Activated naive CD8-positive, alpha-beta T cell treated with anti-CD3 and anti-CD28 coated beads for 36 hours (primary cell): ENCODE measurements around the gene ARPC1A. TPM values are rescaled to one million over a fixed set of nuclear protein-coding genes. Genes with fewer than 3 reads are reported as not detected.

Experiments used
- total RNA-seq, 2 experiments: library from RNA; stranded (reverse); gene quantifications; one replicate each; pipeline ENCODE4 v1.2.3, GENCODE V29; 2021

Gene ARPC1A
- total RNA-seq, 2 experiments from 2014 or later, result 55.0 to 55.9 TPM

Other genes with a start within 250 kb of the ARPC1A start
- 10 to 100 TPM; 12.3 TPM for gene SMURF1, start 181.8 kb upstream of the ARPC1A start, total RNA-seq
- not detected for gene KPNA7, start 117.8 kb upstream of the ARPC1A start, total RNA-seq
- not detected for gene MYH16, start 53.1 kb upstream of the ARPC1A start, total RNA-seq
- gene ARPC1B, start 48.8 kb downstream of the ARPC1A start, total RNA-seq, result 100 to 1,000 TPM; 256 to 258 TPM
- 100 to 1,000 TPM; 201 to 214 TPM for gene PDAP1, start 82.7 kb downstream of the ARPC1A start, total RNA-seq
- gene BUD31, start 83.1 kb downstream of the ARPC1A start, total RNA-seq, result 100 to 1,000 TPM; 156 to 162 TPM
- gene PTCD1, start 112.9 kb downstream of the ARPC1A start, total RNA-seq, result 1 to 10 TPM; 5.9 to 9.1 TPM
- gene CPSF4, start 113.0 kb downstream of the ARPC1A start, total RNA-seq, result 10 to 100 TPM; 70.0 to 70.1 TPM
- gene ATP5MF, start 140.3 kb downstream of the ARPC1A start, total RNA-seq, result 100 to 1,000 TPM; 457 to 476 TPM
- gene ZNF789, start 147.0 kb downstream of the ARPC1A start, total RNA-seq, result 10 to 100 TPM; 12.6 to 14.8 TPM
- 10 to 100 TPM; 26.1 to 27.5 TPM for gene ZNF394, start 174.4 kb downstream of the ARPC1A start, total RNA-seq
- 1 to 10 TPM; 8.0 to 8.3 TPM for gene ZKSCAN5, start 178.8 kb downstream of the ARPC1A start, total RNA-seq
- 1 to 10 TPM; 5.6 to 6.0 TPM for gene FAM200A, start 226.2 kb downstream of the ARPC1A start, total RNA-seq
- 10 to 100 TPM; 57.5 to 58.9 TPM for gene ZNF655, start 232.7 kb downstream of the ARPC1A start, total RNA-seq